Vagina (tissue), 2 donors: Measurements from ENCODE around the gene BTBD3.

ENCODE experiments used
- CTCF ChIP-seq, 3 experiments: fragments of 450-650 bp in 2 of 3; fragments of 200-600 bp in 1 of 3; sonication (generic) in 1 of 3; IDR thresholded peaks; one replicate each; pipeline ENCODE4 v1.5.1; 2017 to 2019; ENCODE audit warnings: antibody characterized with exemption in 3 of 3, mild to moderate bottlenecking in 2 of 3, moderate library complexity in 2 of 3
- POLR2A ChIP-seq, 2 donors: fragments of 450-650 bp; IDR thresholded peaks; one replicate each; pipeline ENCODE4 v1.6.1; 2017; ENCODE audit warnings: antibody characterized with exemption in 2 of 2, mild to moderate bottlenecking in 2 of 2, moderate library complexity in 2 of 2
- POLR2AphosphoS5 ChIP-seq, 2 donors: sonication (generic); formaldehyde crosslinking; IDR thresholded peaks; one replicate each; pipeline ENCODE4 v1.9.0; 2017; ENCODE audit warnings: antibody characterized with exemption in 2 of 2, mild to moderate bottlenecking in 2 of 2, low read depth in 1 of 2; ENCODE audit not compliant: insufficient read depth in 1 of 2

- TF ChIP-seq POLR2A (IDR thresholded peaks at IDR 0.05) = no peak
- no peak for TF ChIP-seq CTCF (IDR thresholded peaks at IDR 0.05)
- no peak for TF ChIP-seq POLR2AphosphoS5 (IDR thresholded peaks at IDR 0.05; ENCODE audit: insufficient read depth in 1 of 2, low read depth in 1 of 2)
Observed at GRCh38 chr20:11926292-11926998, 8.8 kb downstream of the BTBD3 start.
